Measurements from ENCODE around the gene SLC27A6.
A peak's percentile ranks its signal among the peaks of the same experiment; 100 is the strongest.

Gene SLC27A6

DNA sequence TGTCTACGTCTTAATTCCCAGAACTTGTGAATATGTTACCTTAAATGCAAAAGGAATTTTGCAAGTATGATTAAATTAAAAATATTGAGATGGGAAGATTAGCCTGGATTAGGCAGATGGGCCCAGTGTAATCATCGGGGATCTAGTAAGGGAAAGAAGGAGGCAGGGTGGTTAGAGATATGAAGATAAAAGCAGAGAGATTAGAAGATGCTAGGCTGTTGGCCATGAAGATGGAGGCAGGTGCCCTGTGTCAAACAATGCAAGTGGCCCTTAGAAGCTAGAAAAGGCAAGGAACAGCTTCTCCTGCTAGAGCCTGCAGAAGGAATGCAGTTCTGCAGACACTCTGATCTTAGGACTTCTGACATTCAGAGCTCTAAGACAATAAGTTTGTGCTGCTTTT lies 100.4 kb downstream of the SLC27A6 start:
- no peak for DNase-seq

DNA sequence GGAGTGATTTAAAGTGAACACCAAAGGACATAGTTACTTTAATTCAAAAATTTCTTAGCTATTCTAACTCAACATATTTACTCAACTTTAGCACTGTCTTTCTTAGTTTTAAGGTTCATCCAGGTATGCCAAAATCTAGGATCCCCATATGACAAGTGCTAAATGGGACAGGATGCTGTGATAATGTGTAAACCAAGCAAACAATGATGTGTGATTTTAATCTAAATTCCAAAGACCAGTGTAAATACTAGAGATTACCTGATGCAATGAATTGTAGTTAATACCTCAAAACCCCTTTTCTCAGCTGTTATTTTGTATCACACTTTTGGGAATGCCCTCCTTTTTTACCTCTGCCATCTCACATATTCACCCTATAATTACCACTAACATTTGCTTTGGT lies 102.5 kb downstream of the SLC27A6 start:
- DNase-seq, result no peak

DNA sequence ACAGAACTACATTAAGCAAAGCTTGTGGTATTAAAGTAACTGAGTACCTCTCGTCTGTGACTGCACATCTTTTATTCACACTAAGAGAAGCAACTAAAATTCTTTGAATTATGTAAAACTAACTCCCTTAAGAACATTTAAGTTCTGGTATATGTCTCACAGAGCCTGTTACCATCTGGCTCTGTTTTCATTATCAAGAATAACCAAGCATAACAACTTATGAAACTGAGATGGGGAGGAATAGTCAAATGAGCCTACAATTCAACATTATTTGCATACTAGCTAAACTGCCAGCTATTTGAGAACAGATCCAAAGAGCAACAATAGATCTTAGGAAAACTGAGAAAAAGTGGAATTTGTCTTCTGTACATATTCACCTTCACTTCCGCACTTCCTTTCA lies 104.0 kb downstream of the SLC27A6 start:
- no peak for DNase-seq

DNA sequence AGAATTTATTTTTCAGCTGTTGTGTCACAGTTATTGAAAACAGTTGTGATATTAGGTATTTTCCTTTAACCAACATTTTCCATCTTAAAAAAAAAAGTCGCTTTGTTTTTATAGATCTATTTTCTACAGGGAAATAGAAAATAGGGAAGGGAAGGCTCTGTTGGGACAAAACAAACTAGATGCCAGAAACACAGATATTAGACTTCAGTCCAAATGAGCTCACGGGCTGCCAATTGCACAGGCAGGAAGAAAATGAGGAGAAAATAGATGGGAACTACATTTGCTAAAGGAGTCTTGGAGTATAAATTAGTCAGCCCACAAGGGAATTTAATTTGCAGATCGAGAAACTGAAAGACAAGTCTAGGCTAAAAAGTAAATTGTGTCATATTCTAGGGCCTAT lies 107.8 kb downstream of the SLC27A6 start:
- DNase-seq, result no peak

DNA sequence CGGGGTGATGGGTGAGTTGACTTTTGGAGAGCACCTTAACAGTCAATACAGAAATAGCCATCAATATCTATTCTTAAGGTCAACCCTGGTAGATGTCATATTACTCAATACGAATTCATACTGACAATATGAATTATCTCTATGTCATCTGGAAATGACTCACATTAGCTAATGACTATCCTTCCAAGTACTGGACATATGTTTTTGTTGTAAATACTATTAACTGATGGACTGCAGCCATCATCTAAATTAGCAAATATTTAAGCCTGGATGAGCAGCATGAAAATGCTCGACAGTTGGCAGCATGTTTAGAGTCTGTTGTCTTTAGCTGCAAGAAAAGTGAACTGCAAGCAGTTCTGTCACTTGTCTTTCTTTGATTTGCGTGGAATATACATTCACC lies 109.6 kb downstream of the SLC27A6 start:
- no peak for DNase-seq

DNA sequence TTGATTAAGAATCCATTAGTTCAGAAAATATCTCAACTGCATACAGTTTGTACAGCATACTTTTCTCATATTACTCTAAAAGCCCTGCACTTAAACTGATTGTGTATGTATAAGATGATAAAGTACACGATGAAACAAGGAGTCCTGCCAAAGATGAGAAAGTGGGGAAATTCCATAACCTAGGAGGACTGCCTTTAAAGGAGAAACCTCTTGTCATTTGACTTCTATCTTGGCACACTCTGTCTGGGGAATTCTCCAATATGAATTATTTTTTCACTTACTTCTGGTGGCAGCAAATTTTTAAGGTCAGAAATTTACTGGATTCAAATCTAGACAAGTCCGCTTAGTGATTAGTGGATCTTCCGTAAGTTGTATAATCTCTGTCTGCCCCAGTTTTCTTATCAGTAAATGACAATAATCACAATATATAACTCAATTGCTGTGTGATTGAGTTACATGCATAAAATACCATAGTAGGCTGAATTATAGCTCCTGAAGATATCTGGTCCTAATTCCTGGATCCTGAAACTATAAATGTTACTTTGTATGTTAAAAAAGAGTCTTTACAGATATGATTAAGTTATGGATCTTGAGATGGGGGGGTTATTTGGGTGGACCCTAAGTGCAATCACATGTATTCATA lies 112.3 kb downstream of the SLC27A6 start:
- DNase-seq, result no peak

DNA sequence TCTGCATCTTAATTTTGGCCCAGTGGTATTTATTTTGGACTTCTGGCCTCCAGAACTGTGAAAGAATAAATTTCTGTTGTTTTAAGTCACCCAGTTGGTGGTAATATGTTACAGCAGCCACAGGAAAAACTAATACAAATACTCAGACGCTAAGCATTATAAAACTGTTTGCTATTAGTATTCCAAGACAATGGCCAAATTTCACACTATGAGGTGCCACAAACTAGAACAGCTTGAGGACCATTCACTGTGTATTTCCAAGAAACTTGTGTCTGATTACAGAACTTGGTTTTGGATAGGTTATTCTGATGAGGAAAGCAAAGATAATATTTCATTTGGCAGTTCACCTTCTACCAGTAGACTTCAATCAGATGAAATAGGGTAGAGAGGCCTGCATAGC lies 113.0 kb downstream of the SLC27A6 start:
- no peak for DNase-seq

DNA sequence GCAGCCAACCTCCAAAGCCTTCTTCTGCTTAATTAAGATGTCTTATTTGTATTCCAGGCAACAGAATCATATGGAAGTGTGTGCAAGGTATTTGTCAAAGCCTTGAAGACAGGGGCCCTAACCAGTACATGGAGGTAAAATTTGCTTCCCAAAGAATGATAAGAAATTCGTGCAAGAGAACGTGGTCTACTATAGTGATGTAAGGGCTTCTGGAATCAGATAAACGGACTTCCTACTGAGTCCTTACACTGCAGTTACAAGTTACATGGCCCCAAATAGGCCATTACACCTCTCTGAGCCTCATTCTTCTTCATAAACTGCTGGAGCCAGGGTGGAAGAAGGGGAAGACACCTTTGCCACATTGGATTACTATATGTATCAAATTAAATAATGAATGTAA lies 113.4 kb downstream of the SLC27A6 start:
- no peak for DNase-seq

DNA sequence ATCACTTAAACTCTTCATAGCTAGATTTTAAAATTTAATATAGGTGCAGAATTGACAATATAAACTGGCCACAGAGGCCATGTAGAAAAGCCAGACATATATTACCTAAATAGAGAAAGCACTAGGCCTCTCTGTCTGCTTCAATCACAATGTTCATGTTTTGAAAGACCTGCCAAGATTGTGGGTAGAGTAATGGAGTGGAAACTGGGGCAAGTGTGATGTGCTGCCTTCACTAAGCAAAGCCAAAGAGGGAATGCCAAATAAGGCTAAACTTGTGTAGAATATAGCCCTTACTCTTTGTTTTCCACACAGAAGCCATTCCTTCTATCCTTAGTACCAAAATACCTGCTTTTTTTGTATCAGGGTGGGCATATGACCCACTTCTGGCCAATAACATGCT lies 114.2 kb downstream of the SLC27A6 start:
- peak; percentile 5 for DNase-seq

DNA sequence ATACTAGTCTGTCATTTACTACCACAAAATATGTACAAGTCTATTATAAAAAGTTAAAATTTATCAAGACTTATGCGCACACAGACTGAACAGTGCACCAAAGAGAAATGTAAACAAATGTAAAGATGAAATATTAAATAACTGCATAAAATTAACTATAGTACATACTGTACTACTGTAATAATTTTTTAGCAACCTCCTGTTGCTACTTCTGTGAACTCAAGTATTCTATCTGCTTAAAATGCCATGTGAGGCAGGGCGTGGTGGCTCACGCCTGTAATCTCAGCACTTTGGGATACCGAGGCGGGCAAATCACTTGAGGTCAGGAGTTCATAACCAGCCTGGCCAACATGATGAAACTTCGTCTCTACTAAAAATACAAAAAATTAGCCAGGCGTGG lies 115.5 kb downstream of the SLC27A6 start:
- DNase-seq, result no peak

DNA sequence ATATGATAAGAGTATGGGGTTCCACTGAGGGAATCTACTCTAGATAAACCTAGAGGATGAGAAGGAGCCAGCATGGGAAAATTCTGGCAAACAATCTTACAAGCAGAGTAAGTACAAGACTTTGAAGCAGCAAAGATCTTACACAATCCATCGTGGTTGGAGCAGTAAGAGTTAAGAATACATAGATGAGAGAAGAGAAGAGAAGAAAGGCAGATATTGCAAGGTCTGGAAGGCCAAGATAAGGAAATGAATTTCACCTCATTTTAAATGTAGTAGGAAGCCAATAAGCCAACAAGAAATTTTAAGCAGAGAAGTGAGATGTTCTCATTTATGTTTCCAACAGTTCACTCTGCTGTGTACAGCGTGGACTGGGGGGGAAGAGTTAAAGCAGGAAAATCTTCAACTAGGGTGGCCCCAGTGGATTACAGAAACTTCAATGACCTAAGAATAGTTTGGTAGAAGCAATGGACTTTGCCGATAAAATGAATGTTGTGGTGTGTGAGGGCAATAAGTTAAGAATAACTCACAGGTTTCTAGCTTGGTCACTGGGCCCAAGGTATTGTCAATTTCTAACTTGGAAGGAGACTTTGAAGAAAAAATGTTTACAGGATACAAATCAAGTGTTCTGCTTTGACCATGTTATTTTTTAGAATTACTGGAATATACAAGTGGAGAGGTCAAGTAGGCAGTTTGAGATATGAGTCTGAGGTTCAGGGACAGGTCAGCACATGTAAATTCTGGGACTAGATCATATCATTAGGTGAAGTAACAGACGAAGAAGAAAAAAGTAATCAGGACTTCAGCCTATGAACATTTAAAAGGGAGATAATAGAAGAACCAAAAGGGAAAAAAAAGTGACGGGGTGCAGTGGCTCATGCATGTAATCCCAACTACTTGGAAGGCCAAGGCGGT lies 117.2 kb downstream of the SLC27A6 start:
- no peak for DNase-seq
